Stimulated activated CD4-positive, alpha-beta T cell treated with anti-CD3 and anti-CD28 coated beads, Interleukin-15, amount 100 ng/mL, for 48 hours (primary cell): ENCODE measurements around the gene GPR107.
A peak's percentile ranks its signal among the peaks of the same experiment; 100 is the strongest.
"Not testable (repeated sequence)": the region's sequence is repeated elsewhere in the genome, so short reads cannot be mapped to it uniquely, and the experiment has no call there.

ENCODE experiments used
- DNase-seq, 2 donors: peaks; one replicate each; pipeline ENCODE4 v3.0.0-alpha.2; 2020; ENCODE audit warnings: low read depth in 2 of 2

Gene GPR107

DNA sequence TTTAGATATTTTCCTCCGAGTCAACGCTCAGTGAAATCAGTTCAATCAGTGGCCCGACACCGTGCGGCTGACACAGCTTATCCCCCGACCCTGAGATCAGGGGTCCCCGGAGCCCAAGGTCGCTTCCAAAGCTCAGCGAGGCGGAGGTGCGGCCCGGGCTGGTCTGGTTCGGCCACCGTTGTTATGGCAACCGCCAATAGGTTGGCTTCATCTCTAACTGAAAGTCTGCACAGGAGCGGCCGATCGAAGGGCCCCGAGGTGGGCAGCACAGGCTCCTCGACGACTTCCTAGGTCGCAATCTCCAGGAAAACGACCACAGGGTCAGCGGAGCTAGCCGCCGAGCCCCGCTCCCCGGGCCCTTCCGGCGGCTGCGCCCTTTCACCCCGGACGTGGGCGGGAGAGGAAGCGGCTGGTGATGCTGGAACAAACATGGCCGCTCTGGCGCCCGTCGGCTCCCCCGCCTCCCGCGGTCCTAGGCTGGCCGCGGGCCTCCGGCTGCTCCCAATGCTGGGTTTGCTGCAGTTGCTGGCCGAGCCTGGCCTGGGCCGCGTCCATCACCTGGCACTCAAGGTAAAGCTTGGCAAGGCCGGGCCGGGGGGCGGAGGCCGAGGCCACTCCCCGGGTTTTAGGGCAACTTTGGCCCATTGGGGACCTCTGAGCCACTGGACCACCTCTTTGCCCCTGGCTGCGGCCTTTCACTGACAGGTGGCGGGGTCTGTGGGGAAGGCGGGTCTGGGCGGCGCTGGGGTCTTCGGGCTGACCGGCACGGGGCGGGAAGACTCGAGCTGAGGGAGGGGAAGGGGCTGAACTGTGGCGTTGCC is at the start of gene GPR107:
TSS of gene GPR107 (plus strand) at position 403 of the 821 bp plus-strand sequence. CDS start at position 430, 27 bp downstream.
- DNase-seq = peak; percentile 66 to 78

- no peak for DNase-seq
Measured at GRCh38 chr9:130003943-130004552, 49.7 kb upstream of the GPR107 start.

DNA sequence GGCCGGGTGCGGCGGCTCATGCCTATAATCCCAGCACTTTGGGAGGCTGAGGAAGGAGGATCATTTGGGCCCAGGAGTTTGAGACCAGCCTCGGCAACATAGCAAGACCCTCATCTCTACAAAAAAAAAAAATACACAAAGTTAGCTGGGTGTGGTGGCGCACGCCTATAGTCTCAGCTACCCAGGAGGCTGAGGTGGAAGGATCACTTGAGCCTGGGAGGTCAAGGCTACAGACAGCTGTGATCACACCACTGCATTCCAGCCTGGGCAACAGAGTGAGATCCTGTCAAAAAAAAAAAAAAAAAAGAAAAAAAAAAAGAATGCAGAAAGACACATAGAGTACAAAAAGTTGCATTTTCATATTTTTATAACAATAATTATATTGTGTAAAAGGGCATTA is 46.8 kb upstream of the GPR107 start:
- DNase-seq = not testable (repeated sequence)

- no peak for DNase-seq
Measured at GRCh38 chr9:130008538-130008937, 45.2 kb upstream of the GPR107 start.

GRCh38 chr9:130009546-130009945 is 44.2 kb upstream of the GPR107 start:
- DNase-seq = not testable (repeated sequence)

GRCh38 chr9:130010151-130010988 is 43.3 kb upstream of the GPR107 start:
- DNase-seq = no peak

DNA sequence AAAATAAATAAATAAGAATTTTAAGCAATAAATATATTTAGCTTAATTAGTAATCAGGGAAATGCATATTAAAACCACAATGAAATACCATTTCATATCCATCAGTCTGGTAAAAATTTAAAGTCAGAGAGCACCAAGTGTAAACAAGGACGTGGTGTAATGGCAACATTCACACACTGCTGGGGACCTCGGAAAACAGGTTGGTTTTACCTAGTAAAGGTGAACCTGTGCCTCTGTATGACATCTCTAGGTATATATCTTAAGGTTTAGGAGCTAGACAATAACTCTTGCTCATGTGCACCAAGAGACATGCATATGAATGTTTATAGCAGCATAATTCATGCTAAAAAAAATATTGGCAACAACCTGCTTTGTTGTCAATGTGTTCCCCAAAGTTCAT is 40.4 kb upstream of the GPR107 start:
- DNase-seq = no peak

- DNase-seq = no peak
Measured at GRCh38 chr9:130015353-130016019, 38.2 kb upstream of the GPR107 start.

DNA sequence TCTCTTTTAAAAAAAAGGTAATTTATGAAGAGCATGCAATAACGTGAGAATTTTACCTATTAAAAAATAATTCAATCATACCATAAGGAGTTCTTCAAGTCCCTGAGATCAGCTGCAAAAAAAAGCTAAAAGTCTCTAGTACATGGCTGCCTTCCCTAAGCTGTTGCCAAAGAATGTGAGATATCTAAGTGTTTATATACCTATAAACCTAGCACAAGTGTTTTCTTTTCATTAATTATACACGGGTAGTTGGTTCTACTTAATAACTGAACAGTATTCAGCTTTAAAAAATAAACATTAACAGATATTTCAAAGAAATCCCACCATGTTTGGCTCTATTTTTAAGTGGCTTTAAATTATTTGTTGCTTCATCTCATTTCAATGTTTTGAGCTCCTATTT is 36.6 kb upstream of the GPR107 start:
- DNase-seq = no peak

DNA sequence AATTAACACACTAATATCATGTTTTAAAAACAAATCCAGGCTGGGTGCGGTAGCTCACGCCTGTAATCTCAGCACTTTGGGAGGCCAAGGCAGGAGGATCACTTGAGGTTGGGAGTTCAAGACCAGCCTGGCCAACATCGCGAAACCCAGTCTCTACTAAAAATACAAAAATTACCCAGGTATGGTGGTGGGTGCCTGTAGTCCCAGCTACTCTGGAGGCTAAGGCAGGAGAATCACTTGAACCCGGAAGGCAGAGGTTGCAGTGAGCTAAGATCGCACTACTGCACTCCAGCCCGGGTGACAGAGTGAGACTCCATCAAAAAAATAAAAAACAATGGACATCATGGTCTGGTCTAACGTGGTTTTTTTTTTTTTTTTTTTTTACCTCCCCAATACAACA is 36.2 kb upstream of the GPR107 start:
- DNase-seq = not testable (repeated sequence)

GRCh38 chr9:130018265-130018664 is 35.4 kb upstream of the GPR107 start:
- no peak for DNase-seq

DNA sequence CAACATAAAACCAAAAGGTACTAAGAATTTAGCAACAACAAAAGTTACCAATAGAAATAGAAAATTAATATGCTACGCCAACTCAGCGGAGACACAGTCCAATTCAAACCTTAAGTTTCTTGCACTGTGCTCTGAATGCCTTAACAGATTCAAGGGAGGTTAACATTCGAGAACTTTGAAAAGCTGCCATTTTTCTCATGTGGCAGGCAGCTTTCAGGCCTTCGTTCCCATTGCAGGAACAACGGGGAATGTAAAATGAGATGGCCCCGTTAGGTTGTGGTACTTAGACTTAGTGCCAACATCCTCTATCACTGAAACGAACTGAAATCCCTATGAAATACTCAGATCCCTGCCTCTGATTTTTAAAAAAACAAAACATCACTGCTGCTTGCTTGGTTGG is 33.1 kb upstream of the GPR107 start:
- DNase-seq = no peak

DNA sequence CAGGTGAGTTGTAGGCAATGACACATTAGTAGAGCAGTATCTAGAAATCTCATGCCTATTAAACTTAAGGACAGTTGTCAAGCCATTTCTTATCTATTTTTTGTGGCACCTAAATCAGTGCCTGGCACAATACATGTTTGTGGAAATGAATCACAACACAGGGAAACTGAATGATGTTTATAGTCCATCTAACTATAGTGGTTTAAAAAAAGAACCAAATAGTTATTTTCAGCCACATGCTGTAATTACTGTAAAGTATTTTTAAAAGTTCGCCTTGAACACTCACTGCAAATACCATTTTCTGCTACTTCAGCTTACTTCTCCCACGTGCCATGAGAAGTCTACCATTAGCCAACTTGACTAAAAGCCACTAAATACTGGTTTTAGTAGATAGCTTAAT is 32.6 kb upstream of the GPR107 start:
- DNase-seq = no peak

- not testable (repeated sequence) for DNase-seq
Measured at GRCh38 chr9:130021842-130022241, 31.9 kb upstream of the GPR107 start.

DNA sequence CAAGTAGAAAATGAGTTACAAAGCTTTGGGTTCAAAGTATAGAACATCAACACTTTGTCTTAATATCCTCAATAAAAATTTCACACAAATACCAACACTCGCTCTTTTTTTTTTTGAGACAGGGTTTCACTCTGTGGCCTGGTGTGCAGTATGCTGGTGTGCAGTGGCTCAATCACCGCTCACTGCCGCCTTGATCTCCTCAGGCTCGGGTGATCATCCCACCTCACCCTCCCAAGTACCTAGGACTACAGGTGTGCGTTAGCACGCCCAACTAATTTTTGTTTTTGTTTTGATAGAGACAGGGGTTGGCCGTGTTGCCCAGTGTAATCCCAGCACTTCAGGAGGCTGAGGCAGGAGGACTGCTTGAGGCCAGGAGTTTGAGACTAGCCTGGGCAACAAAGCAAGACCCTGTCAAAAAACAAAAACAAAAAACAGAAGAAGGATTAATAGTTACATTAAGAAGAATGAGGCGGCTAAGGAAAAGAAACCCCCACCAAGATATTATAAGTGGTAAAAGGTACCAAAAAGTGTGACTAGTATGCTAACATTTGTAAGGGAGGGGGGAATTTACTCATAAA is 31.1 kb upstream of the GPR107 start:
- DNase-seq = no peak

DNA sequence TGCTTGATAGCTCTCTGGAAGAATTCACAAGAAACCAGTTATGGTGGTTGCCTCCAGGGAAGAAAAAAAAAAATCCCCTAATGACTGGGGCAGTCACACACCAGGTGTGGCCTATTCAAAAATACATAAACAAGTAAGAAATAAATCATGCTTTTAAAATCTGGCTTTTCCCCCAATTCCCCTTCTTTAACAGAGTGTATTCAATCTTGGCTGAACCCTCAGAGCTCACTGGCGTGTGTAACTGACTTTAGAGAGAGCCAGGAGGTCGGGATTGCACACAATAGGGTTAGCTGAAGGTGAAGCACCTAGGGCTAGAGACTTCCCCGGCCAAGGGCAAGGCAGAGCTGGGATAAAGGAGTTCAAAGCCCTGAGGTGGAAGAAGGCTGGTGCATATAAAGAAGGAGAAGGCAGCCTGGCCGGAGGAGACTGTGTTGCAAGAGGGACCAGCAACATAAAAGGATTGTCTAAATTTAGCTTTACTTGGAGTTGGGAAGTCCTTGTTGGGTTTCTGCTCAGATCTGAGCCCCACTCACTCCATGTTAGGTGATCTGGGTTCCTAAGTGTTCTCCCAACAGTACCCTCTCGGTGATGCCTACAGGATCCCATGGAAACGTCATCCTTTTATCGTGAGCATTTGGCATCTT is 30.4 kb upstream of the GPR107 start:
- no peak for DNase-seq

DNA sequence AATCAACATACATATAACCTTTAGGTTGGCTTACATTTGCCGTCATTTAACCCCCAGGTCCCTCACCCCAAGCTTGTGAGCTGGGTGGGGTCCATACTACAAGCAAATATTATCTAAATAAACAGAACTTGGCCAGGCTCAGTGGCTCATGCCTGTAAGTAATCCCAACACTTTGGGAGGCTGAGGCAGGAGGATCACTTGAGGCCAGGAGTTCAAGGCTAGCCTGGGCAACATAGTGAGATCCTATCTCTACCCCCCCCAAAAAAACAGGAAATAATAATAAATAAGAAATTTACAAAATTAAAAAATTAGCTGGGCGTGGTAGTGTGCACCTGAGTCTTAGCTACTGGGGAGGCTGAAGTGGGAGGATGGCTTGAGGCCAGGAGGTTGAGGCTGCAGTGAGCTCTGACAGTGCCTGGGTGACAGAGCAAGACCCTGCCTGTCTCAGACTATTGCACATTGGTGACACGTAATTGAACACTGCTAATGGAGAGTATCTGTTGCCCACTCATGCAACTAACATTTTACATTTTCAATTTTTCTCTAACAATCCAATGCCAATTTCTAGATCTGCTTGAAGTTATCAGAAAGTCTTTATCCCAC is 29.6 kb upstream of the GPR107 start:
- no peak for DNase-seq

GRCh38 chr9:130024597-130024994 is 29.1 kb upstream of the GPR107 start:
- no peak for DNase-seq

- no peak for DNase-seq
Measured at GRCh38 chr9:130026583-130027340, 26.9 kb upstream of the GPR107 start.
